Adipocyte (in vitro differentiated cells): ENCODE data around the gene RPUSD1.
"Not testable (repeated sequence)": the region's sequence is repeated elsewhere in the genome, so short reads cannot be mapped to it uniquely, and the experiment has no call there.

Experiments used
- DNase-seq: peaks from one replicate; pipeline ENCODE4 v3.0.0-alpha.2; 2015; ENCODE audit warnings: low read depth
- H3K27me3 ChIP-seq: replicated peaks from 2 replicates; pipeline ENCODE4 v1.7.0; 2013; ENCODE audit warnings: mild to moderate bottlenecking, low read length, moderate library complexity; ENCODE audit not compliant: control insufficient read depth, insufficient read depth
- H3K36me3 ChIP-seq: 2 replicates; pipeline ENCODE4 v1.7.0; 2013; ENCODE audit warnings: low read length, mild to moderate bottlenecking, moderate library complexity; ENCODE audit not compliant: control insufficient read depth, insufficient read depth, severe bottlenecking
- H3K4me1 ChIP-seq: 2 replicates; pipeline ENCODE4 v1.7.0; 2013; ENCODE audit warnings: mild to moderate bottlenecking, low read length, moderate library complexity; ENCODE audit not compliant: control insufficient read depth, insufficient read depth
- H3K4me3 ChIP-seq: 2 replicates; pipeline ENCODE4 v1.7.0; 2013; ENCODE audit warnings: mild to moderate bottlenecking, low read length, moderate library complexity
- H3K9ac ChIP-seq: 2 replicates; pipeline ENCODE4 v1.7.0; 2013; ENCODE audit warnings: mild to moderate bottlenecking, low read length, moderate library complexity
- H3K9me3 ChIP-seq: 2 replicates; pipeline ENCODE4 v1.7.0; 2013; ENCODE audit warnings: mild to moderate bottlenecking, low read length, moderate library complexity; ENCODE audit not compliant: control insufficient read depth

The RPUSD1 gene

GRCh38 chr16:760545-761343, 27.4 kb downstream of the RPUSD1 start, which contains the start of gene MSLN:
Gene MSLN (plus strand): TSS chr16:760734. CDS start chr16:762681, 1,947 bp downstream.
- Histone ChIP-seq H3K4me1 (no peaks in the 10 kb centered on the region), H3K4me3 (no peak within 1 kb of the TSS), H3K9ac (no peak within 1 kb of the TSS), H3K9me3 (peaks cover 6% of the 10 kb centered on the region), H3K27me3 (peaks cover 25% of the 10 kb centered on the region), H3K36me3 (no peaks in the 10 kb centered on the region)
- DNase-seq = no peak

- Histone ChIP-seq H3K9me3 (peaks cover 6% of the 10 kb centered on the region), H3K4me1 (no peaks in the 10 kb centered on the region), H3K4me3 (no peak overlapping the region), H3K27me3 (peaks cover 28% of the 10 kb centered on the region), H3K36me3 (no peaks in the 10 kb centered on the region), H3K9ac (no peak overlapping the region)
- no peak for DNase-seq
Observed at GRCh38 chr16:760065-760464, 28.1 kb downstream of the RPUSD1 start.

GRCh38 chr16:759110-759910, 28.9 kb downstream of the RPUSD1 start:
- Histone ChIP-seq H3K4me3 (no peak overlapping the region), H3K9me3 (peaks cover 6% of the 10 kb centered on the region), H3K27me3 (peaks cover 33% of the 10 kb centered on the region), H3K36me3 (no peaks in the 10 kb centered on the region), H3K9ac (no peak overlapping the region), H3K4me1 (no peaks in the 10 kb centered on the region)
- no peak for DNase-seq

- peaks cover 6% of the 10 kb centered on the region for H3K9me3 ChIP-seq
- no peaks in the 10 kb centered on the region for H3K36me3 ChIP-seq
- peaks cover 33% of the 10 kb centered on the region for H3K27me3 ChIP-seq
- H3K9ac ChIP-seq = no peak overlapping the region
- DNase-seq = no peak
- no peak overlapping the region for H3K4me3 ChIP-seq
- H3K4me1 ChIP-seq = peaks cover 7% of the 10 kb centered on the region
Observed at GRCh38 chr16:756428-756827, 31.8 kb downstream of the RPUSD1 start.

GRCh38 chr16:754656-755055, 33.5 kb downstream of the RPUSD1 start:
- Histone ChIP-seq H3K4me3 (no peak overlapping the region), H3K27me3 (peaks cover 34% of the 10 kb centered on the region), H3K9ac (no peak overlapping the region), H3K36me3 (no peaks in the 10 kb centered on the region), H3K9me3 (peaks cover 6% of the 10 kb centered on the region), H3K4me1 (peaks cover 19% of the 10 kb centered on the region)
- DNase-seq = no peak

GRCh38 chr16:754121-754607, 34.0 kb downstream of the RPUSD1 start:
- H3K36me3 ChIP-seq, H3K4me3 ChIP-seq, DNase-seq, H3K9me3 ChIP-seq, H3K9ac ChIP-seq: not testable (repeated sequence)
- peaks cover 21% of the 10 kb centered on the region for H3K4me1 ChIP-seq
- H3K27me3 ChIP-seq = peaks cover 32% of the 10 kb centered on the region

- no peak for DNase-seq
- H3K4me3 ChIP-seq = no peak overlapping the region
- H3K9me3 ChIP-seq = peaks cover 6% of the 10 kb centered on the region
Observed at GRCh38 chr16:752007-752312, 36.2 kb downstream of the RPUSD1 start.

GRCh38 chr16:751152-752006, 36.8 kb downstream of the RPUSD1 start:
- no peak overlapping the region for H3K9ac ChIP-seq
- H3K9me3 ChIP-seq = peaks cover 2% of the 10 kb centered on the region
- no peaks in the 10 kb centered on the region for H3K36me3 ChIP-seq
- no peak for DNase-seq
- H3K4me1 ChIP-seq = peaks cover 26% of the 10 kb centered on the region
- no peak overlapping the region for H3K4me3 ChIP-seq
- H3K27me3 ChIP-seq = peaks cover 32% of the 10 kb centered on the region

More at GRCh38 chr16:752007-752312, 36.2 kb downstream of the RPUSD1 start:
- Histone ChIP-seq H3K9ac (peak overlapping the region; percentile 1), H3K36me3 (no peaks in the 10 kb centered on the region), H3K4me1 (peaks cover 26% of the 10 kb centered on the region), H3K27me3 (peaks cover 32% of the 10 kb centered on the region)

- DNase-seq = no peak
Observed at GRCh38 chr16:750485-750884, 37.7 kb downstream of the RPUSD1 start.

GRCh38 chr16:749010-749409, 39.2 kb downstream of the RPUSD1 start:
- Histone ChIP-seq H3K4me3 (no peak overlapping the region), H3K36me3 (no peaks in the 10 kb centered on the region), H3K4me1 (peaks cover 26% of the 10 kb centered on the region), H3K9ac (no peak overlapping the region), H3K27me3 (peaks cover 24% of the 10 kb centered on the region), H3K9me3 (no peaks in the 10 kb centered on the region)
- peak; percentile 96 for DNase-seq

More at GRCh38 chr16:750485-750884, 37.7 kb downstream of the RPUSD1 start:
- Histone ChIP-seq H3K4me1 (peaks cover 26% of the 10 kb centered on the region), H3K27me3 (peaks cover 27% of the 10 kb centered on the region), H3K9ac (no peak overlapping the region), H3K4me3 (no peak overlapping the region), H3K36me3 (no peaks in the 10 kb centered on the region), H3K9me3 (no peaks in the 10 kb centered on the region)
